AG09319 (cell line): Measurements from ENCODE around the gene ANKRD33B.

Experiments used
- DNase-seq: peaks from one replicate; pipeline ENCODE4 v3.0.0-alpha.2; 2010; ENCODE audit warnings: low read depth; ENCODE audit errors: extremely low read depth
- CTCF ChIP-seq: IDR thresholded peaks from 2 replicates; pipeline ENCODE4 v1.5.1; 2011; ENCODE audit warnings: low read depth, mild to moderate bottlenecking, inconsistent platforms, low read length, moderate library complexity

The ANKRD33B gene

GRCh38 chr5:10576121-10576789 lies 12.4 kb downstream of the ANKRD33B start:
- DNase-seq = no peak
- no peak for TF ChIP-seq CTCF

- no peak for DNase-seq
- no peak for TF ChIP-seq CTCF
Observed at GRCh38 chr5:10576790-10577189, 12.9 kb downstream of the ANKRD33B start.

GRCh38 chr5:10577371-10578292 lies 13.8 kb downstream of the ANKRD33B start:
- no peak for DNase-seq
- TF ChIP-seq CTCF = no peak

GRCh38 chr5:10578293-10578665 lies 14.4 kb downstream of the ANKRD33B start:
- no peak for TF ChIP-seq CTCF
- DNase-seq = no peak

- TF ChIP-seq CTCF = no peak
- DNase-seq = no peak
Observed at GRCh38 chr5:10578869-10579268, 15.0 kb downstream of the ANKRD33B start.

GRCh38 chr5:10579536-10580521 lies 16.0 kb downstream of the ANKRD33B start:
- DNase-seq = no peak
- no peak for TF ChIP-seq CTCF
